GM21367 (cell line): ENCODE data around the gene DENND5B.
A peak's percentile ranks its signal among the peaks of the same experiment; 100 is the strongest.
"Not testable (repeated sequence)": the region's sequence is repeated elsewhere in the genome, so short reads cannot be mapped to it uniquely, and the experiment has no call there.

Source experiments
- ATAC-seq: cut with Tn5 transposase; IDR thresholded peaks from one replicate; pipeline ENCODE4 v1.9.1; 2021; ENCODE audit not compliant: unreplicated experiment

Gene DENND5B

DNA sequence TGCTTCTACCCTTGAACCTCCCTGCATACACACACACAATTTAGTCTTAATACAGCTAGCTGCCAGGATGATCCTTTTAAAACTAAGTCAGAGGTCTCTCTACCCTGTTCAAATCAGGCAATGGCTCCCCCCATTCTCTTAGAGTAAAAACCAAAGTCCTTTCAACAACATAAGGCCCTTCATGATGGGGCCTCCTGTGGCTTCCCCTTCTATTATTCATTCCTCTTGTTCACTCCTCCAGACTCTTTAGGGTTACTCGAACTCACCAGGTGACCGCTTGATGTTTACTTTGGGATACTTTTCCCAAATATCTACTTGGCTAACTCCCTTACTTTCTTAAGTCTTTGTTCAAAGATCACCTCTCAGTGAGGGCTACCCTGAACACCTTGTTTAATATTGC lies 30.4 kb downstream of the DENND5B start:
- no peak for ATAC-seq

DNA sequence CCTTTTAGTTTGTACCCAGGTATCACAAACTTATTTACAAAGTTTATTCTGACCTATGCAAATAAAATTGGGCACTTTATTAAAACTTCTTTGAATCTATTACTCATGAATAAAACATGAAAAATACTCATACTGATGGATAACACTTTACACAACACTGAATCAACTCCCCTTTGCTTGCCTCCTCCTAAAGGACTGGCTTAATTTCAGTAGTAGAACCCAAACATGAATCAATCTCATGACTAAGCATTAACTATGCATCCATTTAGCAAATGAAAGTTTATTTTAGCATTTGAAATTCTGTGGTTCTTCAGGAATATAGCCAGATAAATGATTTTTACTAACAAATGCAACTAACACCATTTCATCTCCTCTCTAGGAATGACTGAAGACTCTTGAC lies 32.4 kb downstream of the DENND5B start:
- no peak for ATAC-seq

DNA sequence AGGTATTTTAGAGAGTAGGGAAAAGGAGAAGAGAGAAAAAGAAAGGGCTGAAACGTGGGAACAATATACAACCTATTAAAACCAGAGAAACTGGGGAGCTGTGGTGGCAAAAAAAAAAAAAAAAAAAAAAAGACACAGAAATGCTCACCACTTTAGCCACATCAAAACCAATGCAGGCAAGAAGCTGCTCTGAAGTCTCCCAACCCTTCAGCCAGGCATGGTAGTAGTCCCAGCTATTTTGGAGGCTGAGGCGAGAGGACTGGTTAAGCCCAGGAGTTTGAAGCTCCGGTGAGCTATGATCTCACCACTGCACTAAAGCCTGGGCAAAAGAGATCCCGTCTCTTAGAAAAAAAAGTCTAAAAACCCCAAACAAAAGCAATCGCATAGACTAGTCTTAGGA lies 33.2 kb downstream of the DENND5B start:
- no peak for ATAC-seq

DNA sequence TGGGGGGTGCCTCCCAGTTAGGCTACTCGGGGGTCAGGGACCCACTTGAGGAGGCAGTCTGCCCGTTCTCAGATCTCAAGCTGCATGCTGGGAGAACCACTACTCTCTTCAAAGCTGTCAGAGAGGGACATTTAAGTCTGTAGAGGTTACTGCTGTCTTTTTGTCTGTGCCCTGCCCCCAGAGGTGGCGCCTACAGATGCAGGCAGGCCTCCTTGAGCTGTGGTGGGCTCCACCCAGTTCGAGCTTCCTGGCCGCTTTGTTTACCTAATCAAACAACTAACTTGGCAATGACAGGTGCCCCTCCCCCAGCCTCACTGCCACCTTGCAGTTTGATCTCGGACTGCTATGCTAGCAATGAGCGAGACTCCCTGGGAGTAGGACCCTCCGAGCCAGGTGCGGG lies 35.5 kb downstream of the DENND5B start:
- ATAC-seq, result not testable (repeated sequence)

DNA sequence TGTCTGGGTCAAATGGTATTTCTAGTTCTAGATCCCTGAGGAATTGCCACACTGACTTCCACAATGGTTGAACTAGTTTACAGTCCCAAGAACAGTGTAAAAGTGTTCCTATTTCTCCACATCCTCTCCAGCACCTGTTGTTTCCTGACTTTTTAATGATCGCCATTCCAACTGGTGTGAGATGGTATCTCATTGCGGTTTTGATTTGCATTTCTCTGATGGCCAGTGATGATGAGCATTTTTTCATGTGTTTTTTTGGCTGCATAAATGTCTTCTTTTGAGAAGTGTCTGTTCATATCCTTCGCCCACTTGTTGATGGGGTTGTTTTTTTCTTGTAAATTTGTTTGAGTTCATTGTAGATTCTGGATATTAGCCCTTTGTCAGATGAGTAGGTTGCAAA lies 40.3 kb downstream of the DENND5B start:
- not testable (repeated sequence) for ATAC-seq

DNA sequence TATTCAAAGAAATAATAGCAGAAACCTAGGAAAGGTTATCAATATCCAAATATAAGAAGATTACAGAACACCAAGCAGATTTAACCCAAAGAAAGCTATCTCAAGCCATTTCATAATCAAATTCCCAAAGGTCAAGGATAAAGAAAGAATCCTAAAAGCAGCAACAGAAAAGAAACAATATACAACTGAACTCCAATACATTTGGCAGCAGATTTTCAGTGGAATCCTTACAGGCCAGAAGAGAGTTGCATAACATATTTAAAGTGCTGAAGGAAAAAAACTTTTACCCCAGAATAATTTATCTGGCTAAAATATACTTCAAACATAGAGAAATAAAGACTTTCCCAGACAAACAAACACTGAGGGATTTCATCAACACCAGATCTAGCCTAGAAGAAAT lies 54.3 kb downstream of the DENND5B start:
- no peak for ATAC-seq

DNA sequence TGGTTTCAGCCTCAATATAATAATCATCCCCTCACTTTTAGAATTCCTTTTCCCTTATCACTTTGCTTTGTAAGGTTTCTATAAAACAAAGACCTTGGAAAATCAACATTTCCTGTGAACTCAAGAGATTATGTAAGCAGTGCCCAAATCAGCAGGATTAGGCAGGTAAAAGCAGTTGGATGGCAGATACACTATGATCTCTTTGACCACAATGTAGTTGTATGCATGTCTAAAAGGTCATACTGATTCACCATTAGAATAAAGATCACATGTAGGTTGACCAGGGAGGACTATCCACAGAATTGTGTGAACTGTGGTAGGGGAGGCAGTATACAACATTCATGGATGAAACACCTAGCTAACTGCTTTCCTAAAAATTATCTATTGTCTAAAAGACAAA lies 57.5 kb downstream of the DENND5B start:
- ATAC-seq, result no peak

DNA sequence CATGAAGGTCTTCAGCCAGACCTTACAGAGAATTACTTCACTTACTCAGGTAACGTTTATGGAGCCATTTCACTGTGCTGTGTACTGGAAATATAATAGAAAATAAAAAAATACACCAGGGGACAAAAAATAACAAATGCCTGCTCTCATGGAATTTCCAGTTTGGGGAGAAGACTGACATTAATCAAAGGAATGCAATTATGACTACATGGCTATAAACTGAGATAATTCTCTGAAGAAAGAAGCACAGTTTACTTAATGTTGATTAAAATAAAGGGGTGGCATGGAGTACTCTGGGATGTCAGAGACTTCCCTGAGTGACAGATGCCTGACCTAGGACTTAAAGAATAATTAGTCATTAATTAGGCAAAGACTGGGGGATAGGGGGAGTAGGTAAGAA lies 59.0 kb downstream of the DENND5B start:
- no peak for ATAC-seq

DNA sequence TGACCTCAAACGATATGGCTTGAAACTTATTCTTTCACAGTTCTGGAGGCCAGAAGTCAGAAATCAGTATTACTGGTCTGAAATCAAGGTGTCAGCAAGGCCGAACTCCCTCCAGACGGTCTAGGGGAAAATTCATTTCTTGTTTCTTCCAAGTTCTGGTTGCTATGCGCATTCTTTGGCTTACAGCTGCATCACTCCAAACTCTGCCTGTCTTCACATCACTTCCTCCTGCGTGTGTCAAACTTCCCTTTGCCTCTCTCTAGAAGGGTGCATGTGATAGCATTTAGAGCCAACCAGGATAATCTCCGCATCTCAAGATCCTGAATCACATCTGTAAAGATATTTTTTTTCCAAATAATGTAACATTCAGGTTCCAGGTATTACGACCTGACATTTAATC lies 62.8 kb downstream of the DENND5B start:
- no peak for ATAC-seq

DNA sequence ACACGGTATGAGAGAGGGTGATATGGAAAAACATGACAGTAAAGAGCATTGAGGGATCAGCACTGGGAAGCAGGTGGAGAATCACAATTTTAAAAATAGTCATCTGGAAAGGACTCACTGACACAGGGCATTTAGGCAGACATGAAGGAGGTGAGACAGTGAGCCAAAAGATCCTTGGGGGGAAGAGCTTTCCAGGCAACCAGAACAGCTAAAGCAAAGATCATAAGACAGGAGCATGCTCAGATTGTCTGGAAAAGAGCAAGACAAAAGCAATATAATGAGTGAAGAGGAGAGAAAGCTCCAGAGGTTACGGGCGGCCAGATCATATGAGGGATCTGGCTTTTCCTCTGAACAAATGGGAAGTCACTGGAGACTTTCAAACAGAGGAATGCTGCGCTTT lies 63.9 kb downstream of the DENND5B start:
- ATAC-seq, result no peak

DNA sequence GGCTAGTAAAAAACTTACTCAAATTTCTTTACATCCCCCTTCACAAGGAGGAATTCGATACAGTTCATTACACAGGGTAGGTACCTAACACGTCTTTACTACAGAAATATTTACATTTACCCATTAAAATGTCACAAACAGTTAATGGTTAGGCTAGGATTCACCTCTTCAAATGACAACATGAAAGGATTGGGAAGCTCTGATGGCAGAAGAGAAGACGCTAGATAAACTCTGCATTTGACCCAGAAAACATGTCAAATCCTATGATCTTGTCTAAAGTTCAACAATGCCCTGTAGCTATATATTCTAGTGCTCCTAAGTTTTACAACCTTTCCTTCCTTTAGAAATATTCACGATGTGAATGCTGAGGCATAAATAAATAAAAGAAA lies 64.8 kb downstream of the DENND5B start:
- ATAC-seq, result no peak

DNA sequence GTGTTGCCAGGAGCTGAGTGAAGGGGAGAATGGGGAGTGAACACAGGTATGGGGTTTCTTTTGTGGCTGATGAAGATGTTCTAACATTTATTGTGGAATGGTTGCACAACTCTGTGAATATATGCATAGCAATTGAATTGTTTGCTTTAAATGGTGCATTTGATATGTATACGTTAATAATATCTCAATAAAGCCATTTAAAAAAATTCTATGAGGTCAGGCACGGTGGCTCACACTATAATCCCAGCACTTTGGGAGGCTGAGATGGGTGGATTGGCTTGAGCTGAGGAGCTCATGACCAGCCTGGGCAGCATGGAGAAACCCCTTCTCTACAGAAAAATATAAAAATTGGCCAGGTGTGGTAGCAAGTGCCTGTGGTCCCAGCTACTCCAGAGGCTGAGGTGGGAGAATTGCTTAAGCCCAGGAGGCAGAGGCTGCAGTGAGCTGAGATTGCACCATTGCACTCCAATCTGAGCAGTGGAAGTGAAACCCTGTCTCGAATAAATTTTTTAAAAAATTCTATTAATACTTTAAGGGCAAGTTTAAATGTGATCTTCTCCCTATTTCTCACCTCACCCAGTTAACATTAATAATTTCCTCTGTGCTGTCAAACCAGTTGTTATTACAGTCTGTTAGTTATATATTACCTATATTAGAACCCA lies 65.3 kb downstream of the DENND5B start:
- no peak for ATAC-seq

DNA sequence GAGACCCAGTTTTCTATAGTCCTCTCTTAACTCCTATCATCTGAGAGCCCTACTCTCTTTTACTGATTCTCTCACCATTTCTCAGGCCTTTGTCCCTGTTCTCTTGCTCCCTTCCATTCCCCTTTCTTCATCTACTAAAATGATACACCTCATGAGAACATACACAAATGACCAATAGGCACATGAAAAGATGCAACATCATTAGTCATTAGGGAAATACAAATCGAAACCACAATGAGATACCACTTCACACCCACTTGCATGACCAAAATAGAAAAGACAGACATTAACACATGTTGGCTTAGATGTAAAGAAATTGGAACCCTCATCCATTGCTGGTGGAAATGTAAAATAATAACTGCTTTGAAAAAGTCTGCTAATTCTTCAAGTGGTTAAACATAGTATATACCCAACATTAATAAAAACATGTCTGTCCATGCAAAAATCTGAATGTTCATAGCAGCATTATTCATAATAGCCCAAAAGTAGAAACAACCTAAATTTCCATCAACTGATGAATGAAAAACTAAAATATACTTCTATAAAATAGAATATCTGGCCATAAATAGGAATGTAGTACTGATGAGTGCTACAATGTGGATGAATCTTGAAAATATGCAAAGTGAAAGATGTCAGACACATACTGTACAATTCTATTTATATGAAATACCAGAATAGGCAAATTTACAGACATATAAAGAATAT lies 66.0 kb downstream of the DENND5B start:
- peak; percentile 60 for ATAC-seq

DNA sequence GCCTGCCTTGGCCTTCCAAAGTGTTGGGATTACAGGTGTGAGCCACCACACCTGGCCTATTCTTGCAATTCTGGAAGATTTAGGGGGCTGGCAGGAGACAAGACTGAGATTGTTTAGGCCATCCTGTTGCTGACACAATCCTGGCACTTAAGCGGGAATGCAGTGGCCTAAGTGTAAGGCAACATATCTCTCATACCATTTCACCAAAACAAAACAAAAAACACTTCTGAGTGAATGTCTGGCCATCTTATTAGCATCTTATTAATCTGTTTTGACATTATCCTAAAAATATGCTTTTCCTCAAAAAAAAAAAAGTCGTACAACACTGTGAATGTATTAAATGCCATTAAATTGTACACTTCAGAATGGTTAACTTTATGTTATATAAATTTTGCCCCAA lies 67.6 kb downstream of the DENND5B start:
- ATAC-seq, result no peak

DNA sequence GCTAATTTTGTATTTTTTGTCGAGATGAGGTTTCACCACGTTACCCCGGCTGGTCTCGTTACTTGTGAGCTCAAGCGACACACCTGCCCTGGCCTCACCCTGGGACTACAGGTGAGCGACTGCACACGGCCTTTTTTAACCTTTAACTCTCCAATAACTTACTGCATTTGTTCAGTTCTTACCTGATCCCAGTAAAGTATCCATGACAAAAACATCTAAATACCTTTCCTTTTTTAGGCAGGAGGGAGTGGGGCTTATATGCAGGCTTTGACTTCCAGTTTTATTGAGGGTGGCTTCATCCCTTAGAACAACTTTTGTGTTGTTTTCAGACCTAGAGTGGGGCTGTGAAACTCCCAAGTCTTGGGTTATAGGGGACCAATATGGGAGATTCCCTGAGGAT lies 68.3 kb downstream of the DENND5B start:
- ATAC-seq, result no peak

DNA sequence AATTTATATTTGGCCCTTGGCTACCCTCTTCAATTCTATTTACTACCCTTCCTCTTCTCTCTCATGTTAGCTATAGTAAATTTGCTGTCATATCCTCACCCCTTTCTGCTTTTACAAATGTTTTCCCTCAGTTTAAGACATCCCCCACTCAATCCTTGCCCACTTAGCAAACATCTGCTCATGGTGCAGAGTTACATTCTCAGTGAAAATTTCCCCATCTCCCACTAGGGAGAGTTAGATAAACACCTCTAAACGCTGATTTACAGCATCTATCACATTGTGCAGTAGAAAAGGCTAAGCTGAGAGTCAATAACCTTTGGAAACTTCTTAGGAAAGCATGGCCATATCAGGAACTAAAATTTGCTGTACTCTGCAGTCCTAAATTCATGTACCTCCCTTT lies 69.0 kb downstream of the DENND5B start:
- no peak for ATAC-seq

DNA sequence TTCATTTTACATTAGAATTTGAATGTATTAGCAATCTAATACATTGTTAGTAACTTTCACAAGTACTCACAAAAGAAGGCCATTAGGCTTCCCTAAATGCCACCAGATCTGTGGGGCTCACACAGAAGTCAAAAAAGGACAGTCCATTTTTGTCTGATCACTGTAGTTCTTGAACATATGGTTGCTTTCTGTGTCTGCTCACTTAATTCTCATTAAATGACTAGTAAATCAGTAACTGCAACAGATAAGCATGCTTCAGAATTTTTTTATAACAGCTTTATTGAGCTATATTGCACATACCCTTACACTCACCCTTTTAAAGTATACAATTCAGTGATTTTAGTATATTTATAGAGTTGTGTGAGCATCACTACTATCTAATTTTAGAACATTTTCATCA lies 71.4 kb downstream of the DENND5B start:
- ATAC-seq, result no peak

DNA sequence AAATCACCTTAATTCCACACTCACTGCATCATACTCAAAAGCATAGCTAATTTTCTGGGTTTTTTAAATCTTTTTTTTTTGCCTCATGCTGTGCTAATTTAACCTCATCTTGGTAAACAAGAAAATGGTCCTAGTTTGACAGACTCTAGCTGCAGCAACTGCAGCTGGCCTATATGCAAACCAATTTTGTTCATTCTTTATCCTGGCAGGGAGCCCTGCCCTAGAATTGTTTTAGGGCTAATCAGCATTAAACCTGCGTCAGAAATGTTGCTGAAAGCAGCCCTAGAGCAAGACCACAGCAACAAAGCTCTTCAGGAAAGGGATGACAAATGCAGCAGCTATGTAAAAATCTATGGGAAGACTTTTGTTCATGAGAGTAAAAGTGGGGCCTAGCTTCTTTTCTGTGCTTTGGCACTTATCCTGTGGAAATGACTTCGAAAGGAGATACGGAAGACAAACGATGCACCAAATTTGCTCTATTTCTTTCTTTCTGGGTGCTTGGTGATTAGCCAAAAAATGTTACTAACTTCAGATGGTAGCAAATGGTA lies 72.2 kb downstream of the DENND5B start:
- no peak for ATAC-seq

DNA sequence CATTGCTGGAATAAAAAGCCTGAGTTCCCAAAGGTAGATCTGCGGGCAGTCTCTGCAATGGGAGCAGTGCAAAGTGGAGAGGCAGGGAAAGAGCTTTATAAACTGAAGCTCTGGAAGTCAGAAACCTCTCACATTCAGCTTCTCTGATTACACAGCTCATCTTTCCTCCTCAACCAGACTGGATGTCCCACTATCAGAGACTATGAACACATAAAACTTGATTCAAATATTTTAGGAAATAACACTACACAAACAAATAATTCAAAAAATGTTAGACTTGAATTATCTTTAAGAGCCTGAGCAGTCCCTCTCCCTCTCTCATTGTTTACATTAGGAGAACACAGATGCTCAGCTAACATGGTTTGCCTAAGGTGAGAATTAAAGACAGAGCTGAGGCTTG lies 72.9 kb downstream of the DENND5B start:
- no peak for ATAC-seq

DNA sequence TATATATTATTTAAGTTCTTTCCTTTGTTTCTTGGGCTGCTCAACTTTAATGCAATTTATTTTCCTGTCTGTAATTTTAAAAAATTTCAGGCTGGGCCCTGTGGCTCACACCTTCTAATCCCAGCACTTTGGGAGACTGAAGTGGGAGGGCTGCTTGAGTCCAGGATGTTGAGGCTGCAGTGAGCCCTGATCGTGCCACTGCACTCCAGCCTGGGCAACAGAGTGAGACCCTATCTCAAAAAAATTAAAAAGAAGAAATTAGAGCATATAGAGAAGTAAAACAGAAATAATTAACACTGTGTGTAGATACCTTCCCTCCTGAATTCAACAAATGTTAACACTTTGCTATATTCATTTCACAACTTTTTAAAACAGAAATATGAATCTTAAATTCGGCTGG lies 74.2 kb downstream of the DENND5B start:
- no peak for ATAC-seq

DNA sequence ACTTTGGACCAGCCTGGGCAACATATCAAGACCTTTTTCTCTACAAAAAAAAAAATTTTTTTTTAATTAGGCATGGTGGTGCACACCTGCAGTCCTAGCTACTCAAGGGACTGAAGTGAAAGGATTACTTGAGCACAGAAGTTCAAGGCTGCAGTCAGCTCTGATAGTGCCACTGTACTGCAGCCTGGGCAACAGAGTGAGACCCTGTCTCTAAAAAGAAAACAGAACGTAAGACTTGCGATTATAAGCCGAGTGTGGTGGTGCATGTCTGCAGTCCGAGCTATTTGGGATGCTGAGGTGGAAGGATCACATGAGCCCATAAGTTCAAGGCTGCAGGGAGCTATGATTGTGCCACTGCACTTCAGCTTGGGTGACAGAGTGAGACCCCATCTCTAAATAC lies 76.0 kb downstream of the DENND5B start:
- no peak for ATAC-seq

DNA sequence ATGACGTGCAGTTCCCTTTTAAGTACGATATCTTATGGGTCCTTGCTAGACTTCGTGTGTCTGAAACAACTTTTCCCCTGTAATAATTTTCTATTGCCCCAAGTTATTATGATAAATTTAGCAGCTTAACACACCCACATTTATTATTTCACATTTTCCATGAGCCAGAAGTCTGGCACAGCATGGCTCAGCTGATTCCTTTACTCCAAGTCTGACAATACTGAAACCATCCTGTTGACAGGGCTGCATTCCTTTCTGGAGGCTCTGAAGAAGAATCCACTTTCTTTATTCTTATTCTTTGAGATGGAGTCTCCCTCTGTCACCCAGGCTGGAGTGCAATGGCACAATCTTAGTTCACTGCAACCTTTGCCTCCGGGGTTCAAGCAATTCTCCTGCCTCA lies 80.9 kb downstream of the DENND5B start:
- ATAC-seq, result no peak
